Myocyte (in vitro differentiated cells): ENCODE measurements around the gene IRX4. TPM values are rescaled to one million over a fixed set of nuclear protein-coding genes. Genes with fewer than 3 reads are reported as not detected.

Experiments used
- DNase-seq: peaks from one replicate; pipeline ENCODE4 v3.0.0-alpha.2; 2012; ENCODE audit warnings: low read depth
- total RNA-seq: library from RNA; depleted of rRNA; stranded (reverse); fragments of >200 nt; gene quantifications from 2 replicates; pipeline ENCODE4 v1.2.3, GENCODE V29; 2014

IRX4 gene
- total RNA-seq, 1 donor from 2014 or later = not detected

DNA sequence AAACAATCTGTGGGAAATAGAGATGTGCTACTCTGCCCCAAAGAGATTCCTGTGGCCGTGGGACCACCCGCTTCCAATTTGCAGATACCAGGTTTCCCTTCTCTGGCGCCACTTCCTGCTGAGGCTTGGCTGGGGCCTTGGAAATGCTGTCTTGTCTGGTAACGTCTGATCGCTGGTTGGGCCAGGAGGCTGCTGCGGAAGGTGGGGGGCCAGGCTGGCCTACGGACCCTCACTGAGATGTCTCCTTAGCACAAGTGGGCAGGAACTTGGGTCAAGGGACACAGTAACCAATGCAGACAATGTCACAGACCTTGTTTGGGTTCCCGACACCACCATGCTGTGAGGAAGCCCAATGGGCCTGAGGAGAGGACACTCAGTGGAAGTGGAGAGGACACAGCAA, 31.7 kb upstream of the IRX4 start:
- DNase-seq = no peak

GRCh38 chr5:1913578-1913977, 30.9 kb upstream of the IRX4 start:
- no peak for DNase-seq

GRCh38 chr5:1912951-1913565, 30.3 kb upstream of the IRX4 start:
- no peak for DNase-seq

- DNase-seq = no peak
These were observed 29.1 kb upstream of the IRX4 start for GRCh38 chr5:1911773-1912235.

- DNase-seq = no peak
These were observed 28.4 kb upstream of the IRX4 start for GRCh38 chr5:1910861-1911772.

DNA sequence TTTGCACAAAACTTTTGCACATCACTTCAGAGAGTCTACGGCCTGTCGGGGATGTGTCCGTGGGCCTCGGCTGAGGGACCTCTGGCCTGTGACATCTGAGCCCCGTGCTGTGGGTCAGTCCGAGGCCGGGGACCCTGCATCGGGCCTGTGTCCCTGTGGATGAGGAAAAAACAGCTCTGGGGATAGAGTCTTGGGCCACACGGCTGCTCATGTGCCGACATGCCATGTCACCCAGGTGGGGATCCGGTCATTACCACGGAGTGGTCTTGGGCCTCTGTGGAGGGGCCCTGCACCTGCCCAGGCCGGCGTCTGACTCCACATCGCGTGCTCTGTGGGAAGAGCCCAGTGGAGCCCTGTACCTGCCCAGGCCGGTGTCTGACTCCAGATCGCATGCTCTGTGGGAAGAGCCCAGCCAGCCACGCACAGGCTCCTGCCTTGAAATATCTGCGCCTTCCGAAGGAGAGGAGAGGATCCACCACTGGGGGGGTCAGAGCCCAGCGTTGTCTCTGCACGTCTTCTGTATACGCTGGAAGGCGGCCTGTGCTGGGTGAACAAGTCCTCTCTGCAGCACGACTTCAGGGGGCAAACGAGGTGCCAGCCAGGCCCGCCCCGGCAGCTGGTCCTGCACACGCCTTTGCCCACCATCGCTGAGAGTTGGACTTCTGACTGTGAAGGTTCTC, 27.5 kb upstream of the IRX4 start:
- DNase-seq = no peak

- no peak for DNase-seq
These were observed 26.7 kb upstream of the IRX4 start for GRCh38 chr5:1909346-1909985.

DNA sequence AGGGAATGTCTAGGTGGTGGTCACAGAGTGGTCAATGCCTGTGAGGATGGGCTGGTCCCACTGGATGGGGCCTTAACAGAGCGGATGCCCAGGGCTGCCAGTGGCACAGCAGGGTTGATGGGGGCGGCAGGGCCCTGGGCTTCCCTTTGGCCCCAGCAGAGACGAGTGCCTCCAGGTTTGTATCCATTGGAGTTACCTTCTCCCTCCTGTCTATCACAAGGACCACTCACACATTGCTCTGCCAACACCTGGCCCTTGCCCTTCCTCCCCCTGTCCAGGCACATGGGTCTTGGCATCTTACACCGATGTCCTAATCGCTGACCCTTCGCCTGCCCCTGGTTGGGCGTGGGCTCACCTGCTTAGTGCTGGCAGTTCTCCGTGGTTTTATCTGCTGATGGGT, 26.2 kb upstream of the IRX4 start:
- DNase-seq = no peak

DNA sequence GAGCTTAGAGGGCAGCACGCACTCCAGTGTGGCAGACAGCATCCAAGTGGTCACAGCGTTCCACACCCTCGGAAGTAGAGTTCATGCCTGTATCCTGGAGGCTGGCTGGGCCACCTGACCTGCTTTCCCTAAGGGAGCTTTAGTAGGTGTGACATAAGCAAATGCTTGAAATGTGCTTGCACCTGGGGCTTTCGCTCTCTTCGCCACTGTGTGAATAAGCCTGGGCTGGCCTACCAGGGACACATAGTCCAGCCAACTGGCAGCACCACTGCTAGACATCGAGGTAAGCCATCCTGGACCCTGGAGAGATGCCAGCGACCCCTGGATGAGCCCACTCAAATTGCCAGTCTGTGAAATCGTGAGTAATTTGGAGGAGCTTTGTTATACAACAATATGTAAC, 24.9 kb upstream of the IRX4 start:
- DNase-seq = no peak

- DNase-seq = no peak
These were observed 22.4 kb upstream of the IRX4 start for GRCh38 chr5:1905108-1905507.

DNA sequence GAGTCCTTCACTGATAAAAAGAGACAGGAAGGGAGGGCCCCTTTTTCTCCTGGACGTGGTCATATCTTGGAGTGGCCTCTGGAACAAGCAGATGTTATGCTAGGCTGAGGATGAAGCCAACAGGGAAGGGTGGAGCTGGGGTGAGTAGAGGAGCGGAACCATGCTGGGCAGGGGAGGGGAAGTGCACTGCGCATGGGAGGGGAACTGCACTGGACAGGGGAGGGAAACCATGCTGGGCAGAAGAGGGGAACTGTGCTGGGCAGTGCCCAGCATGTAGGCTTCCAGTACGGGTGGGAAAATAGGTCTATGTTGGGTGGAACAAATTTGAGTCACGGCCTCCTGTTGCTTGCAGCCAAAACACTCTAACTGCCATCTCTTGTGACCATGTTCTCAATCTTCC, 19.3 kb upstream of the IRX4 start:
- DNase-seq = no peak

DNA sequence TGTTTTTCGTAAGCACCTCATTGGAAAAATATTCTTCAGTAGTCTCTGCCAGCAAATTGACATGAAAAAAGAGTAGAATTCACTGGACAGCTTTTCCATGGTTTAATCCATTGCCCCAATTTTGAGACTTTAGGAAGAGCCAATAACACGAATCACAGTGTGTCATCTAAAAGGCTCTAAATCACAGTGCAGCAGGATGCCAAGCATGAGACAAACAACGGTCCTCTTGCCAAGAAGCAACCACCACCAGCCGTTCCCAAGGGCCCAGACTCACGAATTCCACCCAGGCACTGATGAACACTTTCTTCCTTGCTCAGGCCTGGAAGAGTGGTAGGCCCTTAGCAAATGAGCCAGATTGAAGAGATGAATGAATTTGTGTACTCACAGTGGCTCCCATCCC, 18.3 kb upstream of the IRX4 start:
- no peak for DNase-seq

- no peak for DNase-seq
These were observed 16.5 kb upstream of the IRX4 start for GRCh38 chr5:1899201-1899600.

- DNase-seq = no peak
These were observed 15.2 kb upstream of the IRX4 start for GRCh38 chr5:1897816-1898450.

DNA sequence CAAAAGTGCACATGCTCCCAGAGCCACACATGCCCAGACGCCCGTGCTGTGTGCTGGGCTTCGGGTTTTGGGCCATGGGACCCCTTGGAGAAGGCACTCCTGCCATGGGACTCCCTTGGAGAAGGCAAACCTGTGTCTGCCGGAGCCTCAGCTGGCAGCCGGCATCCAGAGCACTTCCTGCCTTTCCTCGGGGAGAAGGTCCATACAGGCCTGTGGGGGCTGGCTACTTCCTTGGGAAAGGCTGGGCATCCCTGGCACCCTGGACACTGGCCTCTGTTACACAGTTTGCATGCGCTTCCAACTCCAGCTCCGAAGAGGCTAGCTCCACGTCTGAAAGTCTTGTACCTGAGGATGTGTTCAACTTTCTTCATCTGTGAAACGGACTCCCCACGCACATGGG, 14.7 kb upstream of the IRX4 start:
- DNase-seq = no peak

DNA sequence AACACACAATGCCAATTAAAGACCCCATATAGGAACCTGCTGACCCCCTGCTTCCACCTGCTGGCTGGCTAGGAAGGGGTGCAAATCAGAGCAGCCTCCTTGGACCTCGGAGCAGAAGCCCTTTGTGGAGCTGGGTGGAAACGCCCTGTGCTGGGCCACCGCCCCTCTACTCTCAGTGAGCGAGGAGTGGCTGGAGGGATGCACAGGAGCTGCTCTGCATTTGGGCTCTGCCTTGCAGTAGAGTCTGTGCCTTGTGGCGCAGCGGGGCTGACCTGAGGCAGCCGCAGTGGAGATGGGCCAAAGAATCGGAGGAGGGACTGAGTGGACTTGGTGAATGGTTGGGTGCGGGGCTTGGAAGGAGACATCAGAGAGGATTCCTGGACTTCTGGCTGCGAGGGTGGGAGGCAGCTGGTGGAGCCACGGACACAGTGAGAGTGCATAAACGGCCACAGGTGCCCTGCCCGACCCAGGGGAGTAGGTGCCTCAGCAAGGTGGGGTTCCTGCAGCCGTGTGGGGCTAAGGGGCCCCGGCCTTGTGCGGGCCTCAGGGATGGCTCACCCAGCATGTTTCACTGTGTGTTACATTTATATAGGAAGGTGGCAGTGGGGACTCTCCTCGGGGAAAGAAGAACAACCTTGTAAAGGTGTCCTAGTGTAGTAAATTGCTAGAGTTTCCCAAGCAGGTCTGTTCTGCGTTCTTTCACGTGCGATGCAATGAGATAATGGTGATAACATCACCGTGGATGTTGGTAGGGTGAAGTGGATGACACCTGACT, 14.1 kb upstream of the IRX4 start:
- no peak for DNase-seq

DNA sequence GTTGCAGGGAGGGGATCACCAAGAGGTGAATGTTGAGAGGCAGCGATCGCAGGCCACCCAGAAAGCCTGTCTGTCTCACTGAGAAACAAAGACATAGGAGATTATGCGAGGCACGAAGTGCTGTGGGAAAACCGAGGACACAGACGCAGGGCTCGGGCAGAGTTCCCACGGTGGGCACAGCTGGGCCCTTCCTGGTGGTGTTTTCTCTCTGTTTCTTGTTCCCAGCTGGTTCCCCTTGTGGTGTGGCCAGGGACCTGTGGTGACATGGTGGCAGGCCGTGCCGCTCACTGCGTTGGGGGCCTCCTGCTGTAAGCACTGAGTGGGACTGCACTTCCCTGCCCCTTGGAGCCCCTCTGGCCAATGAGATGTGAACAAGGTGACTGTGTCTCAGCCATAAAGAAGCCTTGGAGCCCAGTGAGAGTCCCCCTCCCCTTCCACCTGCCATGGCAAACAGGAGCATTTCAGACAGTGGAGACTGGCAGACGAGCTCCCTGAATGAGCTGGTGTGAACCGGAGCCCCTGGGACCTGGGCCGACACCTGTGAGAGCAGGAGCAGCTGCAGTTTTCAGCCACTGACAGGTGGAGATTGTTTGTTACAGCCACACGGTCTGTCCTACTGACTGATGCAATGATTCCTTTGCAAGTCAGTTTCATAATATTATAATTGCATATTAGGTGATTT, 13.2 kb upstream of the IRX4 start:
- DNase-seq = no peak

GRCh38 chr5:1894243-1894642, 11.5 kb upstream of the IRX4 start:
- no peak for DNase-seq

GRCh38 chr5:1893754-1894153, 11.0 kb upstream of the IRX4 start:
- no peak for DNase-seq
